Kidney epithelial cell (primary cell): ENCODE results near the gene ETV4. TPM values are rescaled to one million over a fixed set of nuclear protein-coding genes. Genes with fewer than 3 reads are reported as not detected.
A peak's percentile ranks its signal among the peaks of the same experiment; 100 is the strongest.

ENCODE experiments used
- DNase-seq: peaks from one replicate; pipeline ENCODE4 v3.0.0-alpha.2; 2010; ENCODE audit warnings: low read depth
- H3K27me3 ChIP-seq: 2 replicates; pipeline ENCODE4 v1.6.0; 2011; ENCODE audit warnings: low read length; ENCODE audit not compliant: control insufficient read depth, insufficient read depth
- H3K36me3 ChIP-seq: 2 replicates; pipeline ENCODE4 v1.5.1; 2011; ENCODE audit warnings: low read length; ENCODE audit not compliant: control insufficient read depth, insufficient read depth
- H3K4me3 ChIP-seq: 2 replicates; pipeline ENCODE4 v1.5.1; 2011; ENCODE audit warnings: low read depth, mild to moderate bottlenecking, control low read depth, low read length
- CTCF ChIP-seq: IDR thresholded peaks from 2 replicates; pipeline ENCODE4 v1.5.1; 2011; ENCODE audit warnings: mild to moderate bottlenecking, moderate library complexity, low read length, control low read depth, inconsistent platforms; ENCODE audit not compliant: insufficient read depth, poor library complexity, severe bottlenecking
- total RNA-seq: library from RNA; depleted of rRNA; stranded (reverse); fragments of >200 nt; gene quantifications from 2 replicates; pipeline ENCODE4 v1.2.3, GENCODE V29; 2015

Gene ETV4
- total RNA-seq, 1 donor from 2014 or later, result 42.1 TPM

DNA sequence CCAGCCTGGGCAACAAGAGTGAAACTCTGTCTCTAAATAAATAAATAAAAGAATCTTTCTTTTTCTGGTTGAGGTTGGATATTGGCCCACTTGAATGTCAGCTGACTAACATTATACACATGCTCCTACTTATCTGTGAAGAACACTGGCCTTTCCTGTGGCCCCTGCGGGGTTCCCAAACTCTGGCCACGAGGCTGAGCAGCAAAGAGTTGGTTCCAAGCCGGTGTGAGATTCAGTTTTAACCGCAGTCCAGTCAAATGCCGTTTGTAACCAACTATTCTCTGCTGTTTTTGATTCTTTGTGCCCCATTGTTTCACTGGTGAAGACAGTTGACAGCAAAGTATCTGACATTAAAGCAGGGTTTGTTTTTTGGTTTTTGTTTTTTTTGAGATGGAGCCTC, 11.2 kb downstream of the ETV4 start:
- no peak for TF ChIP-seq CTCF

GRCh38 chr17:43533699-43534098, 12.4 kb downstream of the ETV4 start:
- Histone ChIP-seq H3K36me3 (no peaks in the 10 kb centered on the region), H3K27me3 (no peaks in the 10 kb centered on the region), H3K4me3 (no peak overlapping the region)
- DNase-seq, result no peak
- no peak for TF ChIP-seq CTCF

More for the DNA sequence above, 11.2 kb downstream of the ETV4 start:
- DNase-seq, result no peak
- H3K36me3 ChIP-seq, result no peaks in the 10 kb centered on the region
- H3K27me3 ChIP-seq, result no peaks in the 10 kb centered on the region
- no peak overlapping the region for H3K4me3 ChIP-seq

GRCh38 chr17:43532581-43532980, 13.6 kb downstream of the ETV4 start:
- DNase-seq, result no peak
- no peaks in the 10 kb centered on the region for H3K27me3 ChIP-seq
- TF ChIP-seq CTCF, result no peak
- no peaks in the 10 kb centered on the region for H3K36me3 ChIP-seq
- no peak overlapping the region for H3K4me3 ChIP-seq

DNA sequence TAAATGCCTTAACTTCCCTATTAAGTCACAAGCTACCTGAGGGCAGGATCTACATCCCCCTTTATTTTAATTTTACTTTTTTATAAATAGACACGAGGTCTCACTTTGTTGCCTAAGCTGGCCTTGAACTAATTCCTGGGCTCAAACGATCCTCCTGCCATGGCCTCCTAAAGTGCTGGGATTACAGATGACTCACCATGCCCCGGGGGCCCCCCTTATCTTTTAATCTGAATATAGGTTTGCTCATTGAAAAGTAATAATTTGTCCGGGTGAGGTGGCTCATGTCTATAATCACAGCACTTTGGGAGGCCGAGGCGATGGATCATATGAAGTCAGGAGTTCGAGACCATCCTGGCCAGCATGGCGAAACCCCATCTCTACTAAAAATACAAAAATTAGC, 14.2 kb downstream of the ETV4 start:
- no peak for DNase-seq
- Histone ChIP-seq H3K4me3 (no peak overlapping the region), H3K36me3 (no peaks in the 10 kb centered on the region), H3K27me3 (no peaks in the 10 kb centered on the region)
- TF ChIP-seq CTCF, result no peak

- no peak for DNase-seq
- Histone ChIP-seq H3K4me3 (no peak overlapping the region), H3K36me3 (no peaks in the 10 kb centered on the region), H3K27me3 (no peaks in the 10 kb centered on the region)
- no peak for TF ChIP-seq CTCF
Measured at GRCh38 chr17:43531082-43531378, 15.1 kb downstream of the ETV4 start.

DNA sequence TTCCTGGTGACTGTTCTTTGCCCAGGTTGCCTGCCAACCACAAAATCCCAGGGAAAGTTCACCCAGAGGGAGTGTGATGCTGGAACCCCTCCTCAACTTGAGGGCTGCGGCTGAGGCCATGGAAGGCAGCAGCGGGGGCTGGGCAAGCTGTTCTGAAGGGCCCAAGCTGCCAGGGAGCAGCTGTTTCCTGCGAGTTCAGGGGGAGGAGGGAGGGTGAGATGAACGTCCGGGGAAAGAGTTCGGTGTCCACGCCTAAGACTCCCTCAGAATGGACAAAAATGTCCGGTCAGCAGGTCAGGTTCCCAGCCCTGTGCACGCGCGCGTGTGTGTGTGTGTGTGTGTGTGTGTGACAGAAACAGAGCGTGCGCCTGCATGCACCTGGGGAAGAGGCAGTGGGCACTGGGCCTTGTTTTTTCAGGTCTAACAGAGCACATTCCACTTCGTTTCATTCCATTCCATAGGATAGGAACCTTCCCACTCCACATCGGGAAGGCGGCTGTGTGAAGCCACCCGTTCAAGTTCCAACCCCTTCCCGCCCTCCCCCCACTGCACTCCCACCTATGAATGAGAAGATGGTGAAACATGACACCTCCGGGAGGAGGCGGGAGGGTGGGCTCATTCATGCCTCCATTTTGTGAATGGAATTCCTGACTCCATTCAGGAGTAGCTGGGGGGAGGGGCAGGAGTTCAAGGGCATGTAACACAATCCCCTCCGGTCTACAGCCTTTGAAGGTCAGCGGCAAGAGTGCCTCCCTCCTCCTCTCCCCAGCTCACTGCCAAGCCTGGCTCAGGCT, 15.7 kb downstream of the ETV4 start:
- H3K4me3 ChIP-seq, result peak overlapping the region; percentile 3
- peak; percentile 85 for DNase-seq
- no peak for TF ChIP-seq CTCF
- H3K36me3 ChIP-seq, result no peaks in the 10 kb centered on the region
- no peaks in the 10 kb centered on the region for H3K27me3 ChIP-seq
